HG02678 (cell line): Measurements from ENCODE around the gene PHRF1.
A peak's percentile ranks its signal among the peaks of the same experiment; 100 is the strongest.

Source experiments
- ATAC-seq: cut with Tn5 transposase; IDR thresholded peaks from one replicate; pipeline ENCODE4 v1.9.1; 2021; ENCODE audit warnings: mild to moderate bottlenecking, moderate library complexity; ENCODE audit not compliant: unreplicated experiment

Gene PHRF1

DNA sequence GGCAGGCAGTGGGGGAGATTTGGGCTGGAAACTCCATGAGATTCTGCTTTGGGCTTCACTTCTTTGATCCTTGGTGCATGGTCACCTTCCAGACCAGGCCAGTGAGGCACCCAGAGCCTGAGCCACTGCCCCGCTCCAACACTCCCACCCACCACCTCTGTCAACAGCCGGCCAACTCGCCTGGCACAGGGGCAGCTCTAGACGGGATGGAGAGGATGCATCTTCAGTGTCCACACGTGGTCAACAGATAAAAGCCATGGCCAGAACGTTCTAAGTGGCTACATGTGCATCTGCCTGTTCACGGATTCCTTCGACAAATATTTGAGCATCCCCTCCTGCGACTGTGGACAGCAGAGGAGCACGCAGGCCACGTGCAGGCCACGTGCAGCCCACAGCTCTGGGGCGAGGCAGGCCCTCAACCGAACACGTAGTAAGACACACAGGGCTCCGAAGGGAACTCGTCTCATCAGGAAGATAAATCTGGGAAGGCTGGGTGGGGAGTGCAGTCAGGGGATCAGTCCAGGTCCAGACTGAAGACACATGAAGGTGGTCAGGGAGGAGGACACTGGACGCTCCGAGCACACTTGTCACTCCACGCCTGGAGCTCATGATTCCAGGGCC lies 37.7 kb upstream of the PHRF1 start:
- ATAC-seq, result no peak

DNA sequence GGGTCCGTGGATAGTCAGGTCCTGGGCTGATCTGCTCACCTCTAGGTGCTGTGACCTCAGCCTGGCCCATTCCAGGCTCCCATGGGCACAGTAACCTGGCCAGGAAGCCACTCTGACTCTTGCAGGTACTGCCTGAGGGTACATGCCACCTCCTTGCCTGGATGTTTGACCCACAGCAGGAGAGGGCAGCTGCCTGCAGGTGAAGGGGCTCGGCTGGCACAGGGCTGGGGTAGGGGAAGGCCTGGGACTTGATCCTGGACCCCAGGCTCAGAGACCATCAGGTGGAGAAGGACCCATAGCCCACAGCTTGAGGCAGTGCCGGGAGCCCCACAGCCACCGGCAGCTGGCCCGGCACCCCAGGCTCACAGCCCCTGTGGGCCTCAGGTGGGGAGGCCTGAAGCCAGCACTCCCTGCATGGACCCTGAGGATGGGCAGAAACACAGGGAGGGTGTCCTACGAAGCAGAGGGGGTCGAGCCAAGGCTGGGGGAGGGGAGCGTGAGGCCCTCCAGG lies 36.2 kb upstream of the PHRF1 start:
- ATAC-seq, result no peak

GRCh38 chr11:540583-541432 lies 35.5 kb upstream of the PHRF1 start:
- no peak for ATAC-seq

- ATAC-seq, result no peak
Observed at GRCh38 chr11:541433-541885, 34.8 kb upstream of the PHRF1 start.

DNA sequence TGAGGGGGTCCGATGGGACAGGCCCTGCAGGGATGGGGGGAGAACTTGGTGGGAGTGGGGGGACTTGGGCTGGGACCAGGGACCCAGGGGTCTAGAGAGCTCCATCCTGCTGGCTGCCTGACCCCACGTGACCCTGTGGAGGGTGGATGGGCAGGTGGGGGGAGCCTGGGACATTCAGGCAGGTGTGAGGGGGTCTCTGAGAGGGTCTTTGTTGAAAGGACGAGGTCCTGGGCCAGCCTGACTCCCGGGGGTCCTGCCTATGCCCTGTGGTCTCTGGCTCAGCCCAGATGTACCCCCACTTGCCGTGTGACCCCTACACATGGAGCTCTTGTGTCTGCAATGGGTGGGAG lies 31.5 kb upstream of the PHRF1 start:
- ATAC-seq, result no peak

GRCh38 chr11:545171-545570 lies 31.1 kb upstream of the PHRF1 start:
- ATAC-seq, result no peak

GRCh38 chr11:548700-549603 lies 27.3 kb upstream of the PHRF1 start:
- ATAC-seq, result no peak

DNA sequence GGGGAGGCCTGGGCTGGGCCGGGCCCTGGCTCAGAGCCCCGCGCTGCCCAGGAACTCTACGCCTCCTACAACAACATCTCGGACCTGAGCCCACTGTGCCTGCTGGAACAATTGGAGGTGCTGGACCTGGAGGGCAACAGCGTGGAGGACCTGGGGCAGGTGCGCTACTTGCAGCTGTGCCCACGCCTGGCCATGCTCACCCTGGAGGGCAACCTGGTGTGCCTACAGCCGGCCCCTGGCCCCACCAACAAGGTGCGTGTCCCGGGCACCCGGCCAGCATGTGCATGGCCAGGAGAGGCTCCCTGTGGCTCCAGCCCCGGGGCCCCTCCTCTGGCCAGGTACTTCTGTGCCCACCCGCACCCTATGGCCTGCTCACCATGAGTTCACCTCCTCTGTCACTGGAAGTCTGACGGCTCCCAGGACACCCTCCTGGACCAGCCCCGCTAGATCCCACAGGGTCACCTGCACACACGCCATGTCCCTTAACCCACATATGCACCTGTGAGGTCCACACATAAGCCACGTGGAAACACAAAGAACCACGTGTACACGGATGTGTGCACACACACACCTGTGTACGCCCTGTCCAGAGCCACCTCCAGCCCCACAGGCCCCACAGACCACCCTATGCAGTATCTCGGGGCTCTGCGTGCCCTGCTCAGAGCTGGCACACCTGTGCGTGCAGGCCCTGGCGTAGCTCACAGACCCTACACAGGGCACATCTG lies 26.1 kb upstream of the PHRF1 start:
- ATAC-seq, result no peak

GRCh38 chr11:550746-551085 lies 25.6 kb upstream of the PHRF1 start:
- ATAC-seq, result no peak

- no peak for ATAC-seq
Observed at GRCh38 chr11:551131-551530, 25.1 kb upstream of the PHRF1 start.

- no peak for ATAC-seq
Observed at GRCh38 chr11:551596-551995, 24.7 kb upstream of the PHRF1 start.

- ATAC-seq, result no peak
Observed at GRCh38 chr11:553083-553987, 22.9 kb upstream of the PHRF1 start.

DNA sequence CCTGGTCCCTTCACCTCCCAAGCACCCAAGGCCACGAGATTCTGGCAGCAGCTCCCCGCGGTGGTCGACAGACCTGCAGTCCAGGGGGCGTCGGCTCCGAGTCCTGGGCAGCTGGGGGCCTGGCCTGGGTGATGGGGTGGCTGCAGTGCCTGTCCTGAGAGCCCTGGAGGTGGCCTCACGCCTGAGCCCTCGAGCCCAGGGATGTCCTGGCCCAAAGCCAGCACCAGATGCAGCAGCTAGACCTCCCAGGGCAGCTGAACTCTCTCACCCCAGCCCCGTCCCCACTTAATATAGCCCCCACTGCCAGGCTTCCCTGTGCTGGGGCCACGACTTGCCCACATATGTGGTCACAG lies 22.3 kb upstream of the PHRF1 start:
- ATAC-seq, result no peak

DNA sequence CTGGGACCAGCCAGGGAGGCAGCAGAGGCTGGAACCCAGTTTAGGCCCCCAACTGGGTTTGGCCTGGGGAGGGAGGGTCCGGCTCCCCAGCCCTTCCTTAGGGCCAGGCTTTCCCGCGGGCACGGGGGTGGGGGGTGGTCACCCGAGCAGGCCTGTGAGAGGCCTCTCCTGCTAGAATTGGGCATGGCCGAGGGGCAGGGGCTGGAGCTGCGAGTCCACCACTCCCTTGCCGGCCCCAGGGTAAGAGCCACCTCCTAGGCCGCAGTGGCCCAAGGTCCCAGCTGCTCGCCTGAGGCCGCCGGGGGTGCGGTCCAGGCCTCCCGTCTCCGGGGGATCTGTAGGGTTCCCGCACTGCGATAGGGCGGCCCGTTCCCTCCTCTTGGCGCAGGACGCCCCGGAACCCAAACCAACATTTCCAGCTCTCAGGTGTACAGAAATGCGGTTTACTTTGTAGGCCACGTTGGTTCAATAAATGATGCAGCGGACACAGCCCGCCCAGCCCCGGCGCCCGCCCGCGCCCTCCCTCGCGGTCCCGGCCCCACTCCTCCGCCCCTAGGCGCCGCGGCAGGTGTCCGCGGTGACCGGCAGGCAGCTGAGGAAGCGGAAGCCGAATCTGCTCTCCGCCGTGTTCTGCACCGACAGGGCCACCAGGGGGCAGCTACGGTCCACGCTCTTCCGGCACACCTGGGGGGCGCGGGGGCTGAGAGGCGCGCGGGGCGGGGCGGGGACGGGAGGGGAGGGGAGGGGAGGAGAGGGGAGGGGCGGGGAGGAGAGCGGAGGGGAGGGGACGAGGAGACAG lies 21.6 kb upstream of the PHRF1 start:
- ATAC-seq, result peak; percentile 67

GRCh38 chr11:555227-555779 lies 21.0 kb upstream of the PHRF1 start:
- ATAC-seq, result no peak

DNA sequence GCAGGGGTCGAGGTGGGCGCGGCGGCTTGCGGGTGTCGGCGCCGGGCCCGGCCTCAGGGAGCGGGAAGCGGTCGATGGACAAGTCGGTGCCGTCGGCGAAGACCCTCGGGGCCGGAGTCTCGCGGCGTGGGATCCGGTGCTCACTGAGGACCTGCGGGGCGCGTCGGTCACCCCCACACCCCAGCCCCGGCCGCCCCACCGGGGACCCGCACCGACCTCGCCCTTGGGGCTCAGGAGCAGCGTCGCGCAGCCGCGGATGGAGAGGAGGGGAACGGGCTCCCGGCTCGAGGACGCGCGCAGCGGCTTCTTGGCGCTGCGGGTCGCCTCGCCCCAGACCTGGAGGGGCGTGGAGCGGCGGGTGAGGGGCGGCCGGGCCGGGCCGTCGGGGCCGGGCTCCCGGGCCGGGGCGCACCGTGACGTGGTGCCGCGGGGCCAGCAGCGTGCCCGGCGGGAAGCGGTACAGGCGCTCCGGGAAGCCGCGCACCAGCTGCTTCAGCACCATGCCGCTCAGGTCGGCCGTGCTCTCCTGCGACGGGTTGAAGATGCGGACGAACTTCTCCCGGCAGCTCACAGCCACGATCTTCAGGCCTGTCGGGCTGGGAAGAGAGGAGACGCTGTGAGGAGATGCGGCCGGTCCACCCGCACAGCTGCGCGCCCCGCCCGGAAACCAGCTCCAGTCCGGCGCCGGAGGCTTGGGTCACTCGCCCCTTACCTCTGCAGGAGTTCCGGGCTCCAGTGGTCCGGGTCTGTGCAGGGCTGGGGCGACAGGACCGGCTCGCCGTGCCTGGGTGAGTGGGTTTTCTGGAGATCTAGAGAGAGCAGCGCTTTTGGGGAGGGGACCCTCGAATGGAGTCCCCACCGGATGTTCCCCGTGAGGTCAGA lies 20.2 kb upstream of the PHRF1 start:
- ATAC-seq, result no peak

- ATAC-seq, result no peak
Observed at GRCh38 chr11:556662-557256, 19.5 kb upstream of the PHRF1 start.
